NCI-H446 (cell line): ENCODE measurements around the gene PSMA5.
"Not testable (repeated sequence)": the region's sequence is repeated elsewhere in the genome, so short reads cannot be mapped to it uniquely, and the experiment has no call there.

Experiments used
- DNase-seq, 2 experiments: peaks; one replicate each; lab custom pipeline; 2025; lab: John Stamatoyannopoulos, UW

The PSMA5 gene

GRCh38 chr1:109392037-109392787 lies 34.0 kb downstream of the PSMA5 start:
- DNase-seq, result peak in 1 of 2 experiments; percentile 63

GRCh38 chr1:109391626-109392025 lies 34.6 kb downstream of the PSMA5 start:
- DNase-seq, result no peak

GRCh38 chr1:109391157-109391556 lies 35.1 kb downstream of the PSMA5 start:
- DNase-seq, result no peak

GRCh38 chr1:109389638-109390341 lies 36.5 kb downstream of the PSMA5 start:
- DNase-seq, result no peak

GRCh38 chr1:109388884-109389637 lies 37.2 kb downstream of the PSMA5 start:
- DNase-seq, result peak in 1 of 2 experiments; percentile 80

DNA sequence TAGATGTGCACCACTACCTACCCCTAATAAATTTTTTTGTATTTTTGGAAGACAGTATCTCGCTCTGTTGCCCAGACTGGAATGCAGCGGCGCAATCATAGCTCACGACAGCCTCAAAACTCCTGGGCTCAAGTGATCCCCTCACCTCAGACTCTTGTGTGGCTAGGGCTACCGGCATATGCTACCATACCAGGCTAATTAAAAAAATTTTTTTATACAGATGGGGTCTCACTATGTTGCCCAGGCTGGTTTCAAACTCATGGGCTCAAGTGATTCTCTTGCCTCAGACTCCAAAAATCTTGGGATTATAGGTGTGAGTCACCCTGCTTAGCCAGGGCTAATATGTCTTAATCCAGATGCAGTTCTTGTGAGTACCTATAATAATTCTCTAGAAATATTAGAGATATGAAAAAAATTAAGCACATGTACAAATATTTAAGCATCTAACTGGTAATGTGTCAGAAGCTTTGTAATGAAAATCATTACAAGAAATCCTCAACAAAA lies 38.0 kb downstream of the PSMA5 start:
- no peak for DNase-seq

- no peak for DNase-seq
These were observed 40.1 kb downstream of the PSMA5 start for GRCh38 chr1:109386054-109386717.

GRCh38 chr1:109385417-109385816 lies 40.8 kb downstream of the PSMA5 start:
- peak; percentile 87 to 93 for DNase-seq

GRCh38 chr1:109383854-109384253 lies 42.4 kb downstream of the PSMA5 start:
- DNase-seq, result no peak

GRCh38 chr1:109383087-109383779 lies 43.0 kb downstream of the PSMA5 start:
- DNase-seq, result no peak

DNA sequence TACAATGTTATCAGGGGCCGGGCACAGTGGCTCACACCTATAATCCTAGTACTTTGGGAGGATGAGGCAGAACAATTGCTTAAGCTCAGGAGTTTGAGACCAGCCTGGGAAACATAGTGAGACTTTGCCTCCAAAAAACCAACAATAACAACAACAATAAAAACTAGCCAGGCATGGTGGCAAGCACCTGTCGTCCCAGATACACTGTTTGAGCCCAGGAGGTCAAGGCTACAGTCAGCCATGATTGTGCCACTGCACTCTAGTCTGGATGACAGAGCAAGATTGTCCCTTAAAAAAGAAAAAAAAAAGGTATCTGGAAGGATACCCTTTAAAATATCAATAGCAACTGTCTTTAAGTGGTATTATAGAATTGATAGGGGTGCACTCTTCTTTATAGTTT lies 44.7 kb downstream of the PSMA5 start:
- no peak for DNase-seq

DNA sequence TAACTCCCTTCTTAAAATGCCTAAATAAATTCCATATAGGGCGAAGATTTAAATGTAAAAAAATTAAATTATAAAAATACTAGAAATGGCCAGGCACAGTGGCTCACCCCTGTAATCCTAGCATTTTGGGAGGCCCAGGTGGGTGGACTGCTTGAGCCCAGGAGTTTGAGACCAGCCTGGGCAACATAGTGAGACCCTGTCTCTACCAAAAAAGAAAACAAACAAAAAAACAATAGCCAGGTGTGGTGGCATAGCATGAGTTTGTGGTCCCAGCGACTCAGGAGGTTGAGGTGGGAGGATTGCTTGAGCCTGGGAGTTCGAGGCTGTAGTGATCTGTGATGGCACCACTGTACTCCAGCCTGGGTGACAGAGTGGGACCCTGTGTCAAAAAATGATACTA lies 46.3 kb downstream of the PSMA5 start:
- DNase-seq, result no peak

DNA sequence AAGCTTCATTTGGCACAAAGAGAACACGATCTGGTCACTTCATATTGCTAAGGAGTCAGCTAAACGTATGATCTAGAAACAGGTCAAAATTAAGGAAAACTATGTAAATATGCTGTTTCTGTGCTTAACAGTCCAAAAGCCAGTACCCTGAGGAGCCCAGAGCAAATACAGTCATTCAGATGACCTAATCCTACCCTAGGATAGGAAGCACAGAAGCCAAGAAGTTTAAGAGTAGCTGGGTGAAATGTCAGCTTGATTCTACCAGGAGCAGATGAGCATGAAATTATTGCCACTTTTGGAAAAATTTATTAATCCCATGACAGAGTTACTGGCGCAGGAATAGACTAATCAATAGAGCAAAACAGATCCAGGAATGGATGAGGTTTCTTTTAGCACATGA lies 46.8 kb downstream of the PSMA5 start:
- peak; percentile 39 to 77 for DNase-seq

DNA sequence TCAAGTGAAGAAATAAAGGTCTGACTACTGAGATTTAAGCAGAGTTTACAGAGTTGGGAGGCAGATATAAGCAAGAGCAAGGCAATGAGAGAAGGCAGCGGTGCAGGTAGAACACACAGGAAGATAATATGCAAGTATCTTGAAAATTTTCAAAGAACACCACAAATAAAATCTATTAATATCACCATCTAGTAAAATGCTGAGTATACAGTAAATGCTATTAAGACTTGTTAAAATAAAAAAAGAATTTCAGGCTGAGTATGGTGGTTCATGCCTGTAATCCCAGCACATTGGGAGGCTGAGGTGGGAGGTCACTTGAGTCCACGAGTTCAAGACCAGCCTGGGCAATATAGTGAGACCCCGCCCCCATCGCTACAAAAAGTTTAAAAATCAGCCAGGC lies 48.5 kb downstream of the PSMA5 start:
- no peak for DNase-seq

- DNase-seq, result not testable (repeated sequence)
These were observed 52.6 kb downstream of the PSMA5 start for GRCh38 chr1:109373696-109374095.

GRCh38 chr1:109373126-109373525 lies 53.1 kb downstream of the PSMA5 start:
- peak in 1 of 2 experiments; percentile 7 for DNase-seq

- DNase-seq, result no peak
These were observed 54.0 kb downstream of the PSMA5 start for GRCh38 chr1:109372281-109372680.

DNA sequence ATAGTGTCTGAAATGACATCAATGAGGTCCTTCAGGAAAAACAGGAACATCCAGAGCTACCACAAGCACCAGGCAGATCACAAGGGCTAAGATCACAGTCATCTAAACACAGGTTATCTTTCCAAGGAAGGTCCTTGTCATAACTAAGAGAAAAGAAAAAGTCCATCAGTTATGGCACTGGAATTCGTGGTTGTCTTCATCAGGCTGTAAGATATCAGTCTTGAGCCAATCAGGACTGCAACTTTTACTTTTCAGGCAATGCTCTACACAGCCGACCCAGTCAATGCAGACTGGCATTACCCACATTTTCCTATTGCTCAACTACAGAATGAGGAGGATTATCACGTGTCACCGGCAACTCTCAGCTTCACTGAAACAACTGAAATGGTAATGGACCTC lies 54.9 kb downstream of the PSMA5 start:
- no peak for DNase-seq

DNA sequence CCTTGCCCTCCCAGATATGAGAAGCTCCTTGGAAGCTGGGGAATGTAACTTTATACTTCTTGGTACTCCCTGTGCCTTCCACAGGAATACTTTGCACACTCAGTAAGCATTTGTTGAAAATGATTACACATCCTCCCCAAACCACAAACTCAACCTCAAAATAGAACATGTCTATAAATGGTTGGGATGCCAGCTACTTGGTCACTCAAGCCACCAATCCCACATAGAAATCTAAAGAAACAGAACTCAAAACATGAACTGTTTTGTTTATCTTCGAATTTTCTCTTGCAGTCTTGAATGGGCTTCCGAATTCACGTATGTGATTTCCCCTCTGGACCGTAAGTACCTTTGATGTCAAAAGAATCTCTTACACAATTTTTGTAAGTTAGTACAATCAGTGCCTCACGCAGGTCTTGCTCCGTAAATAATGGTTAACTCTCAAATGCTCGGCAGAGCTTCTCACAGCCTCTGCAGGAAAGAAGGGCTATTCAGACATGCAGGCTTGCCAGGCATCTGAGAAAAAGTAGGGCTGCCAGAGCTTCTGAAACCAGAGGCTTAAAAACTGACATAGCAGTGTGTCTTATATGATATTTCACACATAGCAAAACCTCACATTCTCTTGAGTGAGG lies 55.4 kb downstream of the PSMA5 start:
- no peak for DNase-seq

GRCh38 chr1:109369167-109369746 lies 57.0 kb downstream of the PSMA5 start:
- no peak for DNase-seq

GRCh38 chr1:109368464-109368863 lies 57.8 kb downstream of the PSMA5 start:
- DNase-seq, result no peak
